ENCODE results near the gene SLTM. TPM values are rescaled to one million over a fixed set of nuclear protein-coding genes. Genes with fewer than 3 reads are reported as not detected.
"Not testable (repeated sequence)": the region's sequence is repeated elsewhere in the genome, so short reads cannot be mapped to it uniquely, and the experiment has no call there.

Gene SLTM
- polyA plus RNA-seq, 1 donor from 2014 or later, result 124 TPM

DNA sequence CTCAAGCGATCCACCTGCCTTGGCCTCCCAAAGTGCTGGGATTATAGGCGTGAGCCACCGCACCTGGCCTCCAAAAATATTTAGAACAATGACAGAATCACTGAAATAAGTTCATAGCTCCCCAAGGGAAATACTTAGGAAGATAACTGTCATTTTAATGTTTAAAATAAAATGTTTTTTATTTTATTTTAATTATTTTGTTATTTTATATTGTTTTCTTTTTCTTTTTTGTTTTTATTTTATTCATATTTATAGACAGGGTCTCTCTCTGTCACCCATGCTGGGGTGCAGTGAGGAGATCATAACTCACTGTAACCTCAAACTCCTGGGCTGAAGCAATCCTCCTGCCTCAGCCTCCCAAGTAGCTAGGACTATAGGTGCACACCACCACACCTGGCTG, 82.3 kb downstream of the SLTM start:
- H3K9ac ChIP-seq (ENCODE audit: low read length); H3K79me2 ChIP-seq (replicated peaks; ENCODE audit: insufficient read depth, low read length); H3K4me2 ChIP-seq (ENCODE audit: low read length); H3K36me3 ChIP-seq (ENCODE audit: insufficient read depth, low read length); H3K9me2 ChIP-seq (ENCODE audit: insufficient read depth, low read length); H3K27ac ChIP-seq (ENCODE audit: low read length); H3K27me3 ChIP-seq (ENCODE audit: insufficient read depth, low read depth, low read length); H4K20me1 ChIP-seq (ENCODE audit: insufficient read depth); H2AFZ ChIP-seq (ENCODE audit: low read depth, low read length); H3K4me3 ChIP-seq (ENCODE audit: low read length); H3K9me3 ChIP-seq (ENCODE audit: low read length); H3F3A ChIP-seq (ENCODE audit: insufficient read depth, low read length, poor library complexity, severe bottlenecking): not testable (repeated sequence)

DNA sequence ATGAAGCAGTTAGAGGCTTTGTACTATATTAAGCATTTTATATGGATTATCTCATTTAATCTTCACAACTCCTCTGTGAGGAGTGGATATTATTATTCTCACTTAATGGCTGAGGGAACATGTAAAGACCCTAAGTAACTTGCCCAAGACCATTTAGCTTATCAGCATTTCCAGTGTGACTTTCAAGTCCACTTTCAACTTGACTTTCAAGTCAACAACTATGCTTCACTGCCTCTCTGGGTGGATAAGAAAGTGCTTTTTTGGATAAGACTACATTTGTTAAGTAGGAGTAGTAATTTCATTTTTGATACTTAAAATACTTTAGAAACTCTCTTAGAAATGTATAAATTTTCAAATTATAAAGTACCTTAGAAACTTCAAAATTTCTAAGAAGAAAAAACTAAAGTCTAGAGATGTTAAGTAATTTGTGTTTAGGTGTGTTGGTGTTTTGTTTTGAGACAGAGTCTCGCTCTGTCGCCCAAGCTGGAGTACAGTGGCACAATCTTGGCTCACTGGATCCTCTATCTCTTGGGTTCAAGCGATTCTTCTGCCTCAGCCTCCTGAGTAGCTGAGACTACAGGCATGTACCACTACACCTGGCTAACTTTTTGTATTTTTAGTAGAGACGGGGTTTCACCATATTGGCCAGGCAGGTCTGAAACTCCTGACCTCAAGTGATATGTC, 90.6 kb downstream of the SLTM start:
- H3K9me3 ChIP-seq (ENCODE audit: low read length), result no peaks in the 10 kb centered on the region
- no peak overlapping the region for H3K27ac ChIP-seq (ENCODE audit: low read length)
- H3K4me3 ChIP-seq (ENCODE audit: low read length), result no peak overlapping the region
- no peaks in the 10 kb centered on the region for H3K36me3 ChIP-seq (ENCODE audit: insufficient read depth, low read length)
- TF ChIP-seq SMC3 (conservative IDR thresholded peaks at IDR 0.05; ENCODE audit: poor library complexity) (no peak), EZH2 (IDR thresholded peaks at IDR 0.05; ENCODE audit: borderline replicate concordance, insufficient read depth, low read length, poor library complexity, severe bottlenecking) (no peak), MXI1 (conservative IDR thresholded peaks at IDR 0.05; ENCODE audit: poor library complexity, severe bottlenecking) (no peak), RAD21 (conservative IDR thresholded peaks at IDR 0.05) (no peak), EP300 (conservative IDR thresholded peaks at IDR 0.05; ENCODE audit: poor library complexity, severe bottlenecking) (no peak), POLR2AphosphoS5 (IDR thresholded peaks at IDR 0.05) (no peak), TAF1 (IDR thresholded peaks at IDR 0.05; ENCODE audit: low read depth) (no peak)
- TF ChIP-seq, protein P1, sequence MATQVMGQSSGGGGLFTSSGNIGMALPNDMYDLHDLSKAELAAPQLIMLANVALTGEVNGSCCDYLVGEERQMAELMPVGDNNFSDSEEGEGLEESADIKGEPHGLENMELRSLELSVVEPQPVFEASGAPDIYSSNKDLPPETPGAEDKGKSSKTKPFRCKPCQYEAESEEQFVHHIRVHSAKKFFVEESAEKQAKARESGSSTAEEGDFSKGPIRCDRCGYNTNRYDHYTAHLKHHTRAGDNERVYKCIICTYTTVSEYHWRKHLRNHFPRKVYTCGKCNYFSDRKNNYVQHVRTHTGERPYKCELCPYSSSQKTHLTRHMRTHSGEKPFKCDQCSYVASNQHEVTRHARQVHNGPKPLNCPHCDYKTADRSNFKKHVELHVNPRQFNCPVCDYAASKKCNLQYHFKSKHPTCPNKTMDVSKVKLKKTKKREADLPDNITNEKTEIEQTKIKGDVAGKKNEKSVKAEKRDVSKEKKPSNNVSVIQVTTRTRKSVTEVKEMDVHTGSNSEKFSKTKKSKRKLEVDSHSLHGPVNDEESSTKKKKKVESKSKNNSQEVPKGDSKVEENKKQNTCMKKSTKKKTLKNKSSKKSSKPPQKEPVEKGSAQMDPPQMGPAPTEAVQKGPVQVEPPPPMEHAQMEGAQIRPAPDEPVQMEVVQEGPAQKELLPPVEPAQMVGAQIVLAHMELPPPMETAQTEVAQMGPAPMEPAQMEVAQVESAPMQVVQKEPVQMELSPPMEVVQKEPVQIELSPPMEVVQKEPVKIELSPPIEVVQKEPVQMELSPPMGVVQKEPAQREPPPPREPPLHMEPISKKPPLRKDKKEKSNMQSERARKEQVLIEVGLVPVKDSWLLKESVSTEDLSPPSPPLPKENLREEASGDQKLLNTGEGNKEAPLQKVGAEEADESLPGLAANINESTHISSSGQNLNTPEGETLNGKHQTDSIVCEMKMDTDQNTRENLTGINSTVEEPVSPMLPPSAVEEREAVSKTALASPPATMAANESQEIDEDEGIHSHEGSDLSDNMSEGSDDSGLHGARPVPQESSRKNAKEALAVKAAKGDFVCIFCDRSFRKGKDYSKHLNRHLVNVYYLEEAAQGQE (IDR thresholded peaks at IDR 0.05; ENCODE audit: borderline replicate concordance), result no peak
- TF ChIP-seq, protein P2, sequence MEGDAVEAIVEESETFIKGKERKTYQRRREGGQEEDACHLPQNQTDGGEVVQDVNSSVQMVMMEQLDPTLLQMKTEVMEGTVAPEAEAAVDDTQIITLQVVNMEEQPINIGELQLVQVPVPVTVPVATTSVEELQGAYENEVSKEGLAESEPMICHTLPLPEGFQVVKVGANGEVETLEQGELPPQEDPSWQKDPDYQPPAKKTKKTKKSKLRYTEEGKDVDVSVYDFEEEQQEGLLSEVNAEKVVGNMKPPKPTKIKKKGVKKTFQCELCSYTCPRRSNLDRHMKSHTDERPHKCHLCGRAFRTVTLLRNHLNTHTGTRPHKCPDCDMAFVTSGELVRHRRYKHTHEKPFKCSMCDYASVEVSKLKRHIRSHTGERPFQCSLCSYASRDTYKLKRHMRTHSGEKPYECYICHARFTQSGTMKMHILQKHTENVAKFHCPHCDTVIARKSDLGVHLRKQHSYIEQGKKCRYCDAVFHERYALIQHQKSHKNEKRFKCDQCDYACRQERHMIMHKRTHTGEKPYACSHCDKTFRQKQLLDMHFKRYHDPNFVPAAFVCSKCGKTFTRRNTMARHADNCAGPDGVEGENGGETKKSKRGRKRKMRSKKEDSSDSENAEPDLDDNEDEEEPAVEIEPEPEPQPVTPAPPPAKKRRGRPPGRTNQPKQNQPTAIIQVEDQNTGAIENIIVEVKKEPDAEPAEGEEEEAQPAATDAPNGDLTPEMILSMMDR (IDR thresholded peaks at IDR 0.05; ENCODE audit: poor library complexity, severe bottlenecking), result no peak
- H3K9me2 ChIP-seq (ENCODE audit: insufficient read depth, low read length), result no peaks in the 10 kb centered on the region
- no peak overlapping the region for H3K9ac ChIP-seq (ENCODE audit: low read length)
- H3K4me2 ChIP-seq (ENCODE audit: low read length), result no peak overlapping the region
- H3K27me3 ChIP-seq (ENCODE audit: insufficient read depth, low read depth, low read length), result no peaks in the 10 kb centered on the region
- no peaks in the 10 kb centered on the region for H3F3A ChIP-seq (ENCODE audit: insufficient read depth, low read length, poor library complexity, severe bottlenecking)
- no peaks in the 10 kb centered on the region for H4K20me1 ChIP-seq (ENCODE audit: insufficient read depth)
- H2AFZ ChIP-seq (ENCODE audit: low read depth, low read length), result no peak overlapping the region
- no peaks in the 10 kb centered on the region for H3K79me2 ChIP-seq (replicated peaks; ENCODE audit: insufficient read depth, low read length)
